ENCODE data around the gene RNF123. TPM values are rescaled to one million over a fixed set of nuclear protein-coding genes. Genes with fewer than 3 reads are reported as not detected.

Gene RNF123
- total and polyA plus RNA-seq, 2 experiments from 2014 or later, result 14.6 to 32.5 TPM

- no peak for TF ChIP-seq ZNF462 (CRISPR knock-in tag; IDR thresholded peaks at IDR 0.05)
These were observed 33.9 kb downstream of the RNF123 start (continued) for GRCh38 chr3:49723296-49723627.

GRCh38 chr3:49723628-49724551 is 34.5 kb downstream of the RNF123 start, which contains the start of gene GMPPB:
Gene GMPPB, minus strand, starts transcription at chr3:49723951. Its CDS starts 225 bp downstream, at chr3:49723726.
- peak within 1 kb of the TSS; percentile 94 for H3K4me3 Mint-ChIP-seq
- DNase-seq (ENCODE audit: low spot score), result peak; percentile 99
- TF ChIP-seq ZNF331 (CRISPR knock-in tag; IDR thresholded peaks at IDR 0.05; ENCODE audit: low read depth), result no peak
- TF ChIP-seq POLR2AphosphoS5 (IDR thresholded peaks at IDR 0.05; ENCODE audit: low read depth), result peak; percentile 66
- no peak for TF ChIP-seq EZH2phosphoT487 (IDR thresholded peaks at IDR 0.05; ENCODE audit: unreplicated experiment)
- TF ChIP-seq ZNF462 (CRISPR knock-in tag; IDR thresholded peaks at IDR 0.05), result no peak
- peak; percentile 96 for TF ChIP-seq CREB1 (CRISPR knock-in tag; IDR thresholded peaks at IDR 0.05; ENCODE audit: low read depth)
- TF ChIP-seq EZH2 (IDR thresholded peaks at IDR 0.05; ENCODE audit: low read depth, unreplicated experiment), result no peak
- TF ChIP-seq STAT1 (IDR thresholded peaks at IDR 0.05; ENCODE audit: unreplicated experiment), result no peak
- TF ChIP-seq NANOG (IDR thresholded peaks at IDR 0.05; ENCODE audit: borderline replicate concordance), result no peak

More at GRCh38 chr3:49723628-49724551, 34.5 kb downstream of the RNF123 start, which contains the start of gene GMPPB:
- Histone ChIP-seq H3K27ac (ENCODE audit: low read depth) (peak within 1 kb of the TSS; percentile 94), H2AFZ (peak within 1 kb of the TSS; percentile 91), H4K20me1 (replicated peaks; ENCODE audit: insufficient read depth) (peaks cover 7% of the 10 kb centered on the region; the same call in 1 of the 2 replicates), H3K9me2 (ENCODE audit: insufficient read depth) (no peaks in the 10 kb centered on the region), H3F3A (replicated peaks; ENCODE audit: low read depth) (peaks cover 18% of the 10 kb centered on the region), H3K79me2 (replicated peaks; ENCODE audit: insufficient read depth) (no peaks in the 10 kb centered on the region; the same call in 1 of the 2 replicates), H3K4me2 (peak within 1 kb of the TSS; percentile 98), H3K27me3 (ENCODE audit: insufficient read depth) (no peaks in the 10 kb centered on the region), H3K4me1 (ENCODE audit: insufficient read depth) (no peaks in the 10 kb centered on the region; the same call in 1 of the 2 replicates), H3K36me3 (ENCODE audit: insufficient read depth) (peaks cover 5% of the 10 kb centered on the region; the same call in 1 of the 2 replicates), H3K4me3 (peak within 1 kb of the TSS; percentile 98)
- Mint-ChIP-seq H3K36me3 (ENCODE audit: low read depth) (peaks cover 31% of the 10 kb centered on the region), H3K9me3 (peaks cover 4% of the 10 kb centered on the region; the same call in 1 of the 3 replicates), H3K27me3 (ENCODE audit: insufficient read depth, low read depth, poor library complexity) (peaks cover 36% of the 10 kb centered on the region), H3K4me1 (peaks cover 6% of the 10 kb centered on the region; the same call in 2 of the 3 replicates), H3K27ac (peak within 1 kb of the TSS; percentile 98)
- ATAC-seq, result peak; percentile 77

Data from GM23338 (cell line).